Right ventricle myocardium superior (tissue), 1 donor: Measurements from ENCODE around the gene NOS1AP. TPM values are rescaled to one million over a fixed set of nuclear protein-coding genes. Genes with fewer than 3 reads are reported as not detected.

Experiments used
- ATAC-seq: fragments of 200-7000 bp; cut with Tn5 transposase; one replicate; pipeline ENCODE4 v1.9.1; 2020; ENCODE audit warnings: mild to moderate bottlenecking; ENCODE audit not compliant: poor library complexity
- DNase-seq: peaks from one replicate; pipeline ENCODE4 v3.0.0-alpha.2; 2020
- intact Hi-C: fragments of 100-400 bp; cut with DNase I; formaldehyde crosslinking; loops from one replicate; pipeline ENCODE4 v1.11.2; 2022
- long read RNA-seq: library from polyadenylated mRNA; unstranded; transcript quantifications from one replicate; pipeline ENCODE4 v2.0.0, GENCODE V29; 2021
- total RNA-seq: library from RNA; stranded (reverse); fragmentation: NEBNext Ultra II Directional; extraction: Animal tissue kit (Norgen Biotek cat#: 25700); gene quantifications from one replicate; pipeline ENCODE4 v1.2.1, GENCODE V29; 2021
- donor health status: DM: no; HTN: yes; CAD: no; lungs with severe emphysema.

The NOS1AP gene
- 4.6 TPM for total RNA-seq
- long read RNA-seq, full-length matches to known transcripts = 3 of 9 reads
- long read RNA-seq, partial matches to known transcripts = 3 of 9 reads
- long read RNA-seq, other reads (novel, unspliced or antisense) = 3 of 9 reads

GRCh38 chr1:162069334-162070093 is at the start of gene NOS1AP:
Gene NOS1AP (plus strand): TSS chr1:162069691. CDS start chr1:162070178, 487 bp downstream.
- intact Hi-C loops = no loop called here
- peak; percentile 99 for ATAC-seq

GRCh38 chr1:162020150-162020549 is 49.3 kb upstream of the NOS1AP start:
- ATAC-seq = no peak
- intact Hi-C loops = no loop called here

More at GRCh38 chr1:162069334-162070093, at the start of gene NOS1AP:
- DNase-seq = peak; percentile 90

GRCh38 chr1:162021124-162021523 is 48.4 kb upstream of the NOS1AP start:
- intact Hi-C loops = no loop called here
- no peak for ATAC-seq
- DNase-seq = no peak

More at GRCh38 chr1:162020150-162020549, 49.3 kb upstream of the NOS1AP start:
- DNase-seq = no peak

GRCh38 chr1:162022626-162023025 is 46.9 kb upstream of the NOS1AP start:
- ATAC-seq = no peak
- DNase-seq = no peak
- intact Hi-C loops = no loop called here

- intact Hi-C loops = no loop called here
- ATAC-seq = no peak
- DNase-seq = no peak
Observed at GRCh38 chr1:162023181-162023546, 46.3 kb upstream of the NOS1AP start.

- intact Hi-C loops = no loop called here
- ATAC-seq (peak; percentile 94), DNase-seq (peak; percentile 88)
Observed at GRCh38 chr1:162023547-162024501, 45.7 kb upstream of the NOS1AP start, which contains the start of gene OLFML2B. Gene OLFML2B (minus strand): TSS chr1:162023869. CDS start chr1:162023430, 439 bp downstream.

GRCh38 chr1:162025541-162025940 is 44.0 kb upstream of the NOS1AP start:
- intact Hi-C loops = no loop called here
- ATAC-seq (no peak), DNase-seq (no peak)

GRCh38 chr1:162026881-162027280 is 42.6 kb upstream of the NOS1AP start:
- DNase-seq (no peak), ATAC-seq (no peak)
- intact Hi-C loops = no loop called here

GRCh38 chr1:162028726-162029125 is 40.8 kb upstream of the NOS1AP start:
- no peak for DNase-seq
- no peak for ATAC-seq
- intact Hi-C loops = no loop called here

- ATAC-seq (no peak), DNase-seq (no peak)
- intact Hi-C loops = no loop called here
Observed at GRCh38 chr1:162029157-162029556, 40.3 kb upstream of the NOS1AP start.

- ATAC-seq (no peak), DNase-seq (no peak)
- intact Hi-C loops = no loop called here
Observed at GRCh38 chr1:162030759-162031280, 38.7 kb upstream of the NOS1AP start.

GRCh38 chr1:162033428-162033827 is 36.1 kb upstream of the NOS1AP start:
- peak; percentile 70 for DNase-seq
- intact Hi-C loops = no loop called here
- ATAC-seq = peak; percentile 89

GRCh38 chr1:162035241-162035640 is 34.2 kb upstream of the NOS1AP start:
- no peak for DNase-seq
- no peak for ATAC-seq

GRCh38 chr1:162036163-162036562 is 33.3 kb upstream of the NOS1AP start:
- intact Hi-C loops = loop anchor here (2.0 kb wide), 1 partner anchor 243 kb away; no protein-coding TSS in a partner anchor
- no peak for DNase-seq
- ATAC-seq = no peak

More at GRCh38 chr1:162035241-162035640, 34.2 kb upstream of the NOS1AP start:
- intact Hi-C loops = no loop called here

GRCh38 chr1:162038624-162039023 is 30.9 kb upstream of the NOS1AP start:
- DNase-seq (no peak), ATAC-seq (no peak)
- intact Hi-C loops = no loop called here

- no peak for DNase-seq
- intact Hi-C loops = no loop called here
- ATAC-seq = no peak
Observed at GRCh38 chr1:162040001-162040400, 29.5 kb upstream of the NOS1AP start.

- intact Hi-C loops = no loop called here
- DNase-seq (no peak), ATAC-seq (no peak)
Observed at GRCh38 chr1:162040657-162041056, 28.8 kb upstream of the NOS1AP start.

GRCh38 chr1:162042361-162042760 is 27.1 kb upstream of the NOS1AP start:
- ATAC-seq (no peak), DNase-seq (no peak)
- intact Hi-C loops = no loop called here

GRCh38 chr1:162046921-162047320 is 22.6 kb upstream of the NOS1AP start:
- ATAC-seq (no peak), DNase-seq (no peak)
- intact Hi-C loops = no loop called here
